Fibroblast of the aortic adventitia (primary cell): ENCODE results near the gene PCGF6. TPM values are rescaled to one million over a fixed set of nuclear protein-coding genes. Genes with fewer than 3 reads are reported as not detected.
"Not testable (repeated sequence)": the region's sequence is repeated elsewhere in the genome, so short reads cannot be mapped to it uniquely, and the experiment has no call there.

Experiments
- DNase-seq: peaks from one replicate; pipeline ENCODE4 v3.0.0-alpha.2; 2010; ENCODE audit warnings: low read depth
- H3K4me3 ChIP-seq: 2 replicates; pipeline ENCODE4 v1.5.1; 2011; ENCODE audit warnings: low read depth, mild to moderate bottlenecking, control low read depth, low read length, moderate library complexity
- small RNA-seq: library from RNA; depleted of rRNA; stranded (forward); fragments of <200 nt; gene quantifications from one replicate; pipeline ENCODE3, GENCODE V24; 2012
- total RNA-seq: library from RNA; depleted of rRNA; stranded (reverse); fragments of >200 nt; gene quantifications from 2 replicates; pipeline ENCODE4 v1.2.3, GENCODE V29; 2012; ENCODE audit warnings: low replicate concordance
- TF ChIP-seq, protein P1 (sequence below): IDR thresholded peaks from 2 replicates; pipeline ENCODE4 v1.5.1; 2011; ENCODE audit warnings: mild to moderate bottlenecking, low read length, control low read depth, inconsistent platforms; ENCODE audit not compliant: insufficient read depth

Gene PCGF6
- total RNA-seq, 1 donor = 16.4 TPM

DNA sequence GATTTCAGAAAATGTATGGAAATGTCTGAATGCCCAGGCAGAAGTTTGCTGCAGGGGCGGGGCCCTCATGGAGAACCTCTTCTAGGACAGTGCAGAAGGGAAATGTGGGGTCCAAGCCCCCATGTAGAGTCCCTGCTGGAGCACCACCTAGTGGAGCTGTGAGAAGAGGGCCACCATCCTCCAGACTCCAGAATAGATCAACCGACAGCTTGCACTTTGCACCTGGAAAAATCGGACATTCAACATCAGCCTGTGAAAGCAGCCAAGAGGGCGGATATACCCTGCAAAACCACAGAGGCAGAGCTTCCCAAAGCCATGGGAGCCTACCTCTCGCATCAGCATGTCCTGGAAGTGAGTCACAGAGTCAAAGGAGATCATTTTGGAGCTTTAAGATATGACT is 91.0 kb downstream of the PCGF6 start:
- TF ChIP-seq, protein P1, sequence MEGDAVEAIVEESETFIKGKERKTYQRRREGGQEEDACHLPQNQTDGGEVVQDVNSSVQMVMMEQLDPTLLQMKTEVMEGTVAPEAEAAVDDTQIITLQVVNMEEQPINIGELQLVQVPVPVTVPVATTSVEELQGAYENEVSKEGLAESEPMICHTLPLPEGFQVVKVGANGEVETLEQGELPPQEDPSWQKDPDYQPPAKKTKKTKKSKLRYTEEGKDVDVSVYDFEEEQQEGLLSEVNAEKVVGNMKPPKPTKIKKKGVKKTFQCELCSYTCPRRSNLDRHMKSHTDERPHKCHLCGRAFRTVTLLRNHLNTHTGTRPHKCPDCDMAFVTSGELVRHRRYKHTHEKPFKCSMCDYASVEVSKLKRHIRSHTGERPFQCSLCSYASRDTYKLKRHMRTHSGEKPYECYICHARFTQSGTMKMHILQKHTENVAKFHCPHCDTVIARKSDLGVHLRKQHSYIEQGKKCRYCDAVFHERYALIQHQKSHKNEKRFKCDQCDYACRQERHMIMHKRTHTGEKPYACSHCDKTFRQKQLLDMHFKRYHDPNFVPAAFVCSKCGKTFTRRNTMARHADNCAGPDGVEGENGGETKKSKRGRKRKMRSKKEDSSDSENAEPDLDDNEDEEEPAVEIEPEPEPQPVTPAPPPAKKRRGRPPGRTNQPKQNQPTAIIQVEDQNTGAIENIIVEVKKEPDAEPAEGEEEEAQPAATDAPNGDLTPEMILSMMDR = no peak
- H3K4me3 ChIP-seq = no peak overlapping the region
- DNase-seq = no peak

DNA sequence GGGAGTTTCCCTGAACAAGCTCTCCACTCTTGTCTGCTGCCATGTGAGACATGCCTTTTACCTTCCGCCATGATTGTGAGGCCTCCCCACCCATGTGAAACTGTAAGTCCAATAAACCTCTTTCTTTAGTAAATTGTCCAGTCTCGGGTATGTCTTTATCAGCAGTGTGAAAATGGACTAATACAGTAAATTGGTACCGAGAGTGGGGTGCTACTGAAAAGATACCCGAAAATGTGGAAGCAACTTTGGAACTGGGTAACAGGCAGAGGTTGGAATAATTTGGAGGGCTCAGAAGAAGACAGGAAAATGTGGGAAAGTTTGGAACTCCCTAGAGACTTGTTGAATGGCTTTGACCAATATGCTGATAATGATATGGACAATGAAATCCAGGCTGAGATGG is 92.0 kb downstream of the PCGF6 start:
- H3K4me3 ChIP-seq, DNase-seq: not testable (repeated sequence)

DNA sequence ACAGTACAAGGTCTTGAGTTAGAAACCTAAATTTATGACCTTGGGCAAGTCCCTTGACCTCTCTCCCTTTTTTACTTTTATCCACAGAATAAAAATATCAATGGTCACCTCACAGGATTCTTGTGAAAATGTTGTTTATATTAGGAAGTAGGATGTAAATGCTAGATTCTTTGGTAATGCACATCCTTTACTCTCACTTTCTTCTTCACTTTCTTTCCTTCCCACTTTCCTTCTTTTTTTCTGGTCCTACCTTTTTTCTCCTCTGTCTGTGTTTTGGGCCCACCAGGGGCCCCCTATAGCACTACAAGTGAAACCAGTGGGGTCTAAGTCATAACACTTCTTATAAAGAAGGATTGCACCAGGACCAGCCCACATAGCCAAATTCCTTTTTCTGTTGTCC is 93.1 kb downstream of the PCGF6 start:
- no peak for DNase-seq
- TF ChIP-seq, protein P1 = no peak

DNA sequence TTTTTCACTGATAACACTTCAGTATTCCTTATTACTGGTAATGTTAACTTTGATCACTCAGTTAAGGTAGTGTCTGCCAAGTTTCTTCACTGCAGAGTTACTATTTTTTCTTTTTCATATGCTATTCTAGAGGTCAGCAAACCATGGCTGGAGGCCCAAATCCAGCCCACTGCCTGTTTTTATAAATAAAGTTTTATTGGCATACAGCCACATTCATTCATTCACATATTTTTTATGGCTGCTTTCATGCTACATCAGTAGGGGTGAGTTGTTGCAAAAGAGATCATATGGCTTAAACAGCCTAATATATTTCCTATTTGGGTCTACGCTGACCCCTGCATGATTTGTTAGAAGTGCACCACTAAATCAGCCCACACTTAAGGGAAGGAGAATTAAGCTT is 94.3 kb downstream of the PCGF6 start:
- TF ChIP-seq, protein P1 = no peak
- no peak overlapping the region for H3K4me3 ChIP-seq
- no peak for DNase-seq

More for the DNA sequence above, 93.1 kb downstream of the PCGF6 start:
- H3K4me3 ChIP-seq = no peak overlapping the region

DNA sequence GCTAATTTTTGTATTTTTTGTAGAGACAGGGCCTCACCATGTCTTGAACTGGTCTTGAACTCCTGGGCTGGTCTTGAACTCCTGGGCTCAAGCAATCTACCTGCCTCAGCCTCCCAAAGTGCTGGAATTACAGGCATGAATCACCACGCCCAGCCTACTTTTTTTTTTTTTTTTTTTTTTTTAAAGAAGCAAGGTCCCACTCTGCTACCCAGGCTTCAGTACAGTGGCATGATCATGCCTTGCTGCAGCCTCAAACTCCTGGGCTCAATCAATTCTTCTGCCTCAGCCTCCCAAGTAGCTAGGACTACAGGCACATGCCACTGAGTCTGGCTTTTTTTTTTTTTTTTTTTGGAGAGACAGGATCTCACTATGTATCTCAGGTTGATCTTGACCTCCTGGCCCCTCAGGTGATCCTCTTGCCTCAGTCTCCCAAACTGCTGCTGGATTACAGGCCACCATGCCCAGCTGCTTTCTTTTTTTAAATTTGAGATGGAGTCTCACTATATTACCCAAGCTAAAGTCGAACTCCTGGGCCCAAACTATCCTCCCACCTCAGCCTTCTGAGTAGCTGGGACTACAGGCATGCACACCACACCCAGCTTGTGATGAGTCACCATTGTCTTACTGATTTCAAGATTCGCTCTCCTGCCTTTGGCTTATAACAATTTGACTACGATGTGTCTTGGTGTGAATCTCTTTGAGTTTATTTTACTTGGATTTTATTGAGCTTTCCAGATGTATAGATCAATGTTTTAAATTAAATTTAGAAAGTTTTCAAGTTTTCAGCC is 96.2 kb downstream of the PCGF6 start:
- TF ChIP-seq, protein P1 = no peak
- H3K4me3 ChIP-seq = no peak overlapping the region
- peak; percentile 45 for DNase-seq

DNA sequence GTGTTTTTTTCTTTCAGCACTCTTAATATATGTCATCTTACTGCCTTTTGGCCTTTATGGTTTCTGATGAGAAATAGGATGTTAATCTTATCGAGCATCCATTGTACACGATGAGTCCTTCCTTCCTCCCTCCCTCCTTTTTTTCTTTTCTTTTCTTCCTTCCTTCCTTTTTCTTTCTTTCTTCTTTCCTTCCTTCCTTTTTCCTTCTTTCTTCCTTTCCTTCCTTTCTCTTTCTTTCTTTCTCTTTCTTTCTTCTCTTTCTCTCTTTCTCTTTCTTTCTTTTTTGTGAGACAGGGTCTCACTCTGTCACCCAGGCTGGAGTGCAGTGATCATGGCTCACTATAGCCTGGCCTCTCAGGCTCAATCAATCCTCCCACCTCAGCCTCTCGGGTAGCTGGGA is 96.8 kb downstream of the PCGF6 start:
- TF ChIP-seq, protein P1 = no peak
- H3K4me3 ChIP-seq = no peak overlapping the region
- no peak for DNase-seq

Small RNA genes within 50 kb of the gene (small RNA-seq; reads per million reads assigned to genes)
- gene RNU11-3P = not detected

Other genes with a start within 250 kb of the PCGF6 start
- 95.2 and 122 TPM in 2 replicates for gene NT5C2, start 157.9 kb downstream of the PCGF6 start, total RNA-seq
- under 0.01 and 0.82 TPM in 2 replicates for gene RPEL1, start 105.3 kb downstream of the PCGF6 start, total RNA-seq
- gene INA, start 74.0 kb downstream of the PCGF6 start, total RNA-seq = 0.33 and 0.90 TPM in 2 replicates
- 3.8 and 5.6 TPM in 2 replicates for gene TAF5, start 16.8 kb upstream of the PCGF6 start, total RNA-seq
- 159 and 387 TPM in 2 replicates for gene ATP5MK, start 45.3 kb upstream of the PCGF6 start, total RNA-seq
- gene PDCD11, start 45.5 kb upstream of the PCGF6 start, total RNA-seq = 33.9 and 38.4 TPM in 2 replicates
- 57.6 and 91.4 TPM in 2 replicates for gene CALHM2, start 101.2 kb upstream of the PCGF6 start, total RNA-seq
- not detected in 2 replicates for gene CALHM1, start 107.8 kb upstream of the PCGF6 start, total RNA-seq
- not detected in 2 replicates for gene CALHM3, start 128.1 kb upstream of the PCGF6 start, total RNA-seq
- 0.27 TPM in 1 of 2 replicates, not detected in the other for gene NEURL1, start 142.6 kb upstream of the PCGF6 start, total RNA-seq